ENCODE data around the gene SKI. TPM values are rescaled to one million over a fixed set of nuclear protein-coding genes. Genes with fewer than 3 reads are reported as not detected.

The SKI gene
- total and polyA plus RNA-seq, 9 of the 15 experiments (the other 6 are each of a cell fraction or from before 2014, with no cell fraction given), result 0.10 to 60.5 (median 4.6) TPM

GRCh38 chr1:2250721-2251281, 22.7 kb downstream of the SKI start:
- H3K9ac ChIP-seq (ENCODE audit: insufficient read depth in 1 of 2, low read depth in 2 of 2, low read length in 2 of 2), result no peak overlapping the region; a peak in 1 of 4 replicates
- H3K27me3 ChIP-seq (ENCODE audit: control insufficient read depth in 2 of 2, insufficient read depth in 2 of 2, low read length in 2 of 2), result no peaks in the 10 kb centered on the region
- WGBS (ENCODE audit: insufficient coverage, low coverage, missing lambda C conversion rate), result 94% methylated on average over 27 of the region's 27 CpGs
- CTCF ChIA-PET (ENCODE audit: low intra/inter-chr PET ratio), result no interaction called here
- H3K9me3 ChIP-seq (replicated peaks; ENCODE audit: control insufficient read depth, insufficient read depth, low read depth, low read length), result peaks cover 11% of the 10 kb centered on the region
- H2AFZ ChIP-seq (ENCODE audit: low read depth, low read length), result no peak overlapping the region
- intact Hi-C loops (cut with micrococcal nuclease), result no loop called here
- peaks cover 97% of the 10 kb centered on the region for H3K79me2 ChIP-seq (ENCODE audit: control insufficient read depth, insufficient read depth, low read length)
- H3K36me3 ChIP-seq (ENCODE audit: control insufficient read depth, insufficient read depth, low read length), result peaks cover 18% of the 10 kb centered on the region; the same call in 2 of the 3 replicates
- TF ChIP-seq MECOM (CRISPR knock-in tag; IDR thresholded peaks at IDR 0.05) (no peak), ESRRB (CRISPR knock-in tag; IDR thresholded peaks at IDR 0.05; ENCODE audit: borderline replicate concordance) (no peak), KLF1 (tag; IDR thresholded peaks at IDR 0.05) (no peak), DMBX1 (CRISPR knock-in tag; IDR thresholded peaks at IDR 0.05; ENCODE audit: borderline replicate concordance) (no peak)
- no peak overlapping the region for H3K4me2 ChIP-seq (ENCODE audit: insufficient read depth, low read length)
- POLR2A ChIA-PET, result interaction anchor here (0.7 to 2.2 kb wide), 3 partner anchors 10 to 22 kb away, joined by 3 to 6 read pairs (median 4); no protein-coding TSS in a partner anchor
- H4K20me1 ChIP-seq (replicated peaks; ENCODE audit: control insufficient read depth, insufficient read depth, low read length), result peaks cover 22% of the 10 kb centered on the region
- no peak overlapping the region for H3K4me3 ChIP-seq
- no peak for FAIRE-seq
- in situ Hi-C loops (cut with MboI), result no loop called here
- no peak for DNase-seq (ENCODE audit: extremely low read depth in 1 of 4, low spot score in 3 of 4)
- peaks cover 5 to 60% of the 10 kb centered on the region in 2 experiments; a peak in 4 of 5 replicates for H3K4me1 ChIP-seq (replicated peaks in 1 of 2; ENCODE audit: control insufficient read depth in 2 of 2, insufficient read depth in 2 of 2, low read length in 2 of 2)
- ATAC-seq, result no peak
- peaks cover 8% of the 10 kb centered on the region for H3K9me1 ChIP-seq (ENCODE audit: control insufficient read depth, insufficient read depth, low read length)
- H3K27ac ChIP-seq (ENCODE audit: extremely low read depth, low read depth, low read length), result no peak overlapping the region
- no TSS peak for BruUV-seq (replicated peaks)

GRCh38 chr1:2251363-2251762, 23.2 kb downstream of the SKI start:
- Histone ChIP-seq H3K9me1 (ENCODE audit: control insufficient read depth, insufficient read depth, low read length) (peaks cover 8% of the 10 kb centered on the region), H3K27me3 (ENCODE audit: control insufficient read depth in 2 of 2, insufficient read depth in 2 of 2, low read length in 2 of 2) (no peaks in the 10 kb centered on the region), H3K36me3 (ENCODE audit: control insufficient read depth, insufficient read depth, low read length) (peaks cover 12% of the 10 kb centered on the region; the same call in 2 of the 3 replicates), H3K79me2 (ENCODE audit: control insufficient read depth, insufficient read depth, low read length) (peaks cover 97% of the 10 kb centered on the region), H4K20me1 (replicated peaks; ENCODE audit: control insufficient read depth, insufficient read depth, low read length) (peaks cover 17% of the 10 kb centered on the region), H3K4me3 (no peak overlapping the region), H2AFZ (ENCODE audit: low read depth, low read length) (no peak overlapping the region), H3K9ac (ENCODE audit: insufficient read depth in 1 of 2, low read depth in 2 of 2, low read length in 2 of 2) (no peak overlapping the region), H3K9me3 (replicated peaks; ENCODE audit: control insufficient read depth, insufficient read depth, low read depth, low read length) (peaks cover 14% of the 10 kb centered on the region), H3K4me2 (ENCODE audit: insufficient read depth, low read length) (no peak overlapping the region), H3K27ac (ENCODE audit: extremely low read depth, low read depth, low read length) (no peak overlapping the region), H3K4me1 (replicated peaks in 1 of 2; ENCODE audit: control insufficient read depth in 2 of 2, insufficient read depth in 2 of 2, low read length in 2 of 2) (peaks cover 5 to 59% of the 10 kb centered on the region in 2 experiments; a peak in 4 of 5 replicates)
- in situ Hi-C loops (cut with MboI), result no loop called here
- no peak for ATAC-seq
- FAIRE-seq, result no peak
- ChIA-PET POLR2A (interaction anchor here (0.6 to 1.7 kb wide), 3 partner anchors 10 to 785 kb away, joined by 3 to 4 read pairs (median 4); no protein-coding TSS in a partner anchor), CTCF (ENCODE audit: low intra/inter-chr PET ratio) (no interaction called here)
- 85% methylated on average over 14 of the region's 14 CpGs for WGBS (ENCODE audit: insufficient coverage, low coverage, missing lambda C conversion rate)
- BruUV-seq (replicated peaks), result no TSS peak
- DNase-seq (ENCODE audit: extremely low read depth in 1 of 4, low spot score in 3 of 4), result no peak
- intact Hi-C loops (cut with micrococcal nuclease), result no loop called here
- TF ChIP-seq E2F8 (IDR thresholded peaks at IDR 0.05; ENCODE audit: low read depth, partially characterized antibody) (no peak), RBFOX2 (IDR thresholded peaks at IDR 0.05; ENCODE audit: low read depth, low read length) (no peak), PHB (CRISPR knock-in tag; IDR thresholded peaks at IDR 0.05) (no peak), MEF2A (IDR thresholded peaks at IDR 0.05; ENCODE audit: control insufficient read depth, low read depth, low read length) (no peak), POLR2H (tag; IDR thresholded peaks at IDR 0.05; ENCODE audit: low read depth) (no peak), HNRNPH1 (optimal IDR thresholded peaks at IDR 0.05; ENCODE audit: low read depth, low read length) (no peak), ASH1L (IDR thresholded peaks at IDR 0.05; ENCODE audit: borderline replicate concordance, low read depth, partially characterized antibody) (no peak), ZZZ3 (IDR thresholded peaks at IDR 0.05) (no peak), MEIS2 (IDR thresholded peaks at IDR 0.05; ENCODE audit: partially characterized antibody) (no peak)

Data from K562 (cell line).